ENCODE measurements around the gene ABTB2. TPM values are rescaled to one million over a fixed set of nuclear protein-coding genes. Genes with fewer than 3 reads are reported as not detected.

ABTB2 gene
- total and polyA plus RNA-seq, 2 of the 8 experiments (the other 6 are each of a cell fraction or from before 2014, with no cell fraction given): 7.7 to 10.2 TPM

DNA sequence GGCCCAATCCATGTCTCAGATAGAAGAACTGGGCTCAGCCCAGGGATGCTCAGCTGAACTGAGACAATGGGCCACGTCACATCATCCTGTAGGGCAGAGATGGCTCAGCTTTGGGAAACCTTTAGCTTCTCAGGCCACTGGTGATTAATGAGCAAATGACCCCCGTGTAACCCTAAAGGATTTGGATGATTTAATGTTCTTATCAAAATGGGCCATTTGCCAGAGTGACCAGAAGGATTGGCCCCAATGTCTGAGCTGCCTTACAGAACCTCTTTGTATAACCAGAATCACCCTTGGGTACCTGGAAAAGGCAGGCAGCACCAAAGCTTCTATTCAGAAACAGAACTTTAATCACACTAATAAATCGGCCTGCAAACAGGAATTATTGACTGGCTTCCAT lies 73.7 kb downstream of the ABTB2 start (continued):
- TF ChIP-seq SIX5 (IDR thresholded peaks at IDR 0.05; ENCODE audit: low read depth, low read length) (no peak), NANOG (IDR thresholded peaks at IDR 0.05; ENCODE audit: insufficient read depth, low read depth, low read length, poor library complexity, severe bottlenecking) (no peak), TBP (IDR thresholded peaks at IDR 0.05; ENCODE audit: low read depth, low read length) (no peak), POLR2AphosphoS5 (IDR thresholded peaks at IDR 0.05; ENCODE audit: low read depth, low read length) (no peak), HDAC6 (IDR thresholded peaks at IDR 0.05; ENCODE audit: low read depth, low read length) (no peak), BRCA1 (IDR thresholded peaks at IDR 0.05; ENCODE audit: low read depth, low read length) (no peak), CHD7 (IDR thresholded peaks at IDR 0.05; ENCODE audit: insufficient replicate concordance, low read length) (no peak), CHD1 (IDR thresholded peaks at IDR 0.05; ENCODE audit: low read depth, low read length) (no peak)
